Measurements from ENCODE around the gene KCNMA1.

Gene KCNMA1

GRCh38 chr10:76887223-76888010 is 750.2 kb downstream of the KCNMA1 start:
- no peak for DNase-seq (ENCODE audit: low spot score)

- no peak for DNase-seq (ENCODE audit: low spot score)
These were observed 751.8 kb downstream of the KCNMA1 start for GRCh38 chr10:76885816-76886215.

DNA sequence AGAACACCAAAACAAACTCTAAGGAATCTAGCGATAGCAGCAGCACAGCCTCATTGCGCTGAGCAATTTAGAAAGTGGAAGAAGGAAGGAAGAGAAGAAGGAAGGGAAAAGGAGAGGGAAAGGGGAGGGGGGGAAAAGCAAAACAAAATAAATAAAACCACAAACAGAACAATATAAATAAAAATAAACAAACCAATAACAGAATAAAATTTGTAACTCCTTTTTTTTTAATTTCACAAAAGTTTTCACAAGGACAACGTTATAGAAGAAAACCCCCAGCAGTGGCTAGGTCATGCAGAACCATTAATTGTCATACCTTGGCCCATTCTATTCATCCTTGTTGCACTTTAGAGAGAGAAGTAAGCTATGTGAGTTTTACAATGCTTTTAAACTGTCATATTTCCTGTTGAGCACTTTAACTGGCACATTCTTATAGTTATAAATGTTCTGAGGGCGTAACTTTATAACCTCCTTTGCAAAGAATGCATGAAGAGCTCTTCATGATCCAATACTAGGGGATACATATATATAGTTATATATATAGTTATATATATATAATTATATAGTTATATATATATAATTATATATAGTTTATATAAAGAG is 752.8 kb downstream of the KCNMA1 start:
- no peak for DNase-seq (ENCODE audit: low spot score)

DNA sequence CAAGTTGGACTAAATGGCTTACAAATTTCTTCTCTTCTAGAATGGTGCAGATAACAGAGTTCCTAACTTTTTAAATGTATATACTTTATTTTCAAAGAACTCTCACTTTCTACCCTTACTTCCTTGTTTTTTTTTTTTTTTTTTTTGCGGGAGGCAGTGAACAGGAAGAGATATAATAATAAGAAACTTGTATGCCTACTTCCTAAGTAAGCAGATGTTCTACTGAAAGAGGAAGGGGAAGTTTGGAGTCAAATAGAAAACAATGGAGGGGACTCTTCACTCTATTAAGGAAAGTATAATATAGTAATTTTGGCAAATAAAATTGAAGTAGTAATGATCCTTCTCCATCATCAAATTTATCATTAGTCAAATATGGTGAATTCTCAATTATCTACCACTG is 754.0 kb downstream of the KCNMA1 start:
- DNase-seq (ENCODE audit: low spot score) = no peak

DNA sequence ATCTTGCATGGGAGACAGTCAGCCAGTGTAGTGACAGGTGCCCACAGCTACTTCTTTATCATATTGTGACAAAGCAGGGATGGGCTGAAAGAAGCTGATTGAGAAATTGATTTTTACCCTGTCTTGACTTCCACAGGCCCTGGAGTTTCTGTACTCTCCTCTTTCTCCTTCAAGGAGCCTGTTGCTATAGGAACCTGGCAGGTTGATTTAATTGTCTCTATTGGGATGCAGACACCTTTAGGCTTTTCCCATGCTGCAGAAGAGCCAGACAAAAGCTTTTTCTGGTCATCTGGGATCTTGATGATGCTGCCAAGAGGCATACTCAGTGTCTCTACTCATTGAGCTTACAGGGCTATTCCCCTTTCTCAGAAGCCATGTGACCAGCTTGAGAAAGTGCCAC is 754.8 kb downstream of the KCNMA1 start:
- no peak for DNase-seq (ENCODE audit: low spot score)

GRCh38 chr10:76882245-76882644 is 755.4 kb downstream of the KCNMA1 start:
- DNase-seq (ENCODE audit: low spot score) = peak; percentile 36

GRCh38 chr10:76881477-76882220 is 756.0 kb downstream of the KCNMA1 start:
- no peak for DNase-seq (ENCODE audit: low spot score)

- DNase-seq (ENCODE audit: low spot score) = no peak
These were observed 756.7 kb downstream of the KCNMA1 start for GRCh38 chr10:76880931-76881330.

GRCh38 chr10:76879116-76879913 is 758.3 kb downstream of the KCNMA1 start:
- DNase-seq (ENCODE audit: low spot score) = no peak

DNA sequence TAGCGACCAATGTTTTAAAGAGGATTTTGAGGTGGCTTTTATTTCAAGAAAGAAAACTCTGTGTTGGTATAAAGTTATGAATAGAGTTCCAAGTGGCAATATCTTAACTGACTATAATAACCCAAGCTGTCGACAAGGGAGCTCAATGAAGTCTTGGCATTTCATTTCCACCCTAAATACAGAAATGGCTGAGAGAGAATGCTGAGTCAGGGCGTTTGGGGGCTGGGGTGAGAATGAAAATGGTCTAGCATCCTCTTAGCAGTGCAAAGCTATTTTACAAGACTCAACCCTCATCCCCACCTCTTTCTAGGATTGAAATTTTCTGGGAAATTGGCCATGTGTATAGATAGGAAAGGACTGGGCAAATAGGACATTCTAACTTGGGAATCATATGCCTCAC is 759.1 kb downstream of the KCNMA1 start:
- DNase-seq (ENCODE audit: low spot score) = no peak

DNA sequence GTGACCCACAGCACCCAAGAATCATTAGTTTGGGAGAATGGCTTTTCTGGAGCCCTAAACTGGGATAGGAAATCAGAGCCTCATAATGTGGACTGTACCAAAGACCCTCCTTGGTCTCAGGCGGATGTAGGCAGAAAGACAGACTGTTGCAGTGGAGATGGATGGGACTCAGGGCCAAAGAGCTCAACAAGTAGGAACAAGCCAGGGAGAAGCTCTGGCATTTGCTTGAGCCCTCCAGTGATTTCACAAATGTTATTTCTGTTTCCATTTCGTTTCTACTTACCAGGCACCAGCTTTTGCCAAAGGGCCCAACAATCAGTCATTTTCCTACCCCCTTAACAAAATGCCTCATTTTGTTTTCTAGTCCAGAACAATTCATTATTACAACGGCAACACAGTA is 762.7 kb downstream of the KCNMA1 start:
- DNase-seq (ENCODE audit: low spot score) = no peak

DNA sequence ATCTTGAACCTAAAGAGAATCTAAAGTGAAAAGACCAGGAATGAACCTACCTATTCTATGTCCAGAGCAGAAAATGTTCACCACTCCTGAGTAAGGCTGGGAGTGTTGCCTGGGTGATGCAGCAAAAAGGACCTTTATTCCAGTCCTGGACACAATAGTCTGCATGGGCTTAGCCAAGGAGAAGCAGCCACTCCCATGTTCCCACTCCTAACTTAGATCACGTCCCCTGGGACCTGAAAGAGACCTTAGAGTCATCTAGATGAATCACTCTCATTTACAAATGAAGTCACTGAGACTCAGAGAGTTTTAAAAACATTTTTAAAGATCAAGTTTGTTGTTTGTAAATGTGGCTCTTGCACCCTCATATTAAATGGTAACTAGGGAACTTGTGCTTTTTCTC is 763.4 kb downstream of the KCNMA1 start:
- no peak for DNase-seq (ENCODE audit: low spot score)

GRCh38 chr10:76871697-76872295 is 765.8 kb downstream of the KCNMA1 start:
- DNase-seq (ENCODE audit: low spot score) = no peak

DNA sequence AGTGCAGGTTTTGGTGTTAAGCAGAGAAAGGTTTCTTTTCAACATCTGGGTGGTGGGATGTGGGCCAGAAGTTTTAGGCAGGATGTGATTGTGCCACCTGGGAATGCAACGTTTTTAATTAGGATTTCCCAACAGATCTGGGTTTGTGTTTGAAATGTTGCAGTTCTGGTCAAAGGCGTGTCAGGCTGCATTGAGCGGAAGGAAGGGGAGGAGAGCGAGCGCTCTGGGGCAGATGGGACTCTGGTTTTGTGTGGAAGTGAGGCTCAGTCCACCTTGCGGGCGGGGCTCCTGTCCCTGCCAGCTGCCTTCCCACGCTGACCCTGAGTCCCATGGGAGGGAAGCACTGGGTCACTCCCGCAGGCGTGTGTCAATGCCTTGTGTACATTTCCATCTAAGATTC is 767.7 kb downstream of the KCNMA1 start:
- DNase-seq (ENCODE audit: low spot score) = no peak

DNA sequence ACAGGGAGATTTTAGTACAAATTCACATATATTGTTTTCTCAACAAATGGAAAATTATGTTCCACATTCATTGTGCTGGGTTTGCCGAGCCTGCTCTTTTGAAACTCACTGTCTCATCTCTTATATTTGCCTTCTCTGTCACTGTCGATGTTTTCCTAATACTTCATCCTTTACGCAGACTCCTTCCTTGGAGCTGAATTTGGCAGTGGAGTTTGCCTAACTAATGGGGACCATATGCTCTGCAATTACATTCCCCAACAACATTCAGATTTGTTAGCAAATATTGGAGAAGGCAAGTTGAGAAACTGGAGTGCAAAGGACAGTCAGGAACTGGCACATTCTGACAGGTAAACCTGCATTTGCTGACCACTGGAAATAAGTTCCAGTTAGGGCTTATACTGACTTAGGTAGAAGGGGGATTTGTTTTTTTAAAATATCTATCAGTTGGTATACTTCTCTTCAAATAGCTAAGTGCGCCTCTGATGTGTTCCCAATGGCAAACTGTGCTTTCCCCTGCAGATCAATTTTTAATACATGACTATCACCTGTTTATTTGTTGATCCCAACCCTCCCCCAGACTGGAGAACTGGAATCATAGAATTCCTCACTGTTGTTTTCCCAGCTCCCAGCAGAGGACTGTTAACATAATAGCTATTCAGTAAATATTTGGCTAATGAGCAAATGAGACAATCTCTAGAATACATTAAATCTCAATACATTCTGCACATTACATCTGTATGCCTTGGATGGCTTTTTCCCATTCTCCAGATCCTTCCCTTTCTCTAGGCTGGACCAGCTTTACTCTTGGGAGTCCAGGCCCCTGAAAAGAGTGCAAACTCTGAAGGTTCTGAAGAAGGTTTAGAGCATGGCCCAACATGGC is 769.3 kb downstream of the KCNMA1 start:
- DNase-seq (ENCODE audit: low spot score) = no peak

GRCh38 chr10:76866841-76867586 is 770.6 kb downstream of the KCNMA1 start:
- no peak for DNase-seq (ENCODE audit: low spot score)

- DNase-seq (ENCODE audit: low spot score) = no peak
These were observed 772.7 kb downstream of the KCNMA1 start for GRCh38 chr10:76864922-76865321.

DNA sequence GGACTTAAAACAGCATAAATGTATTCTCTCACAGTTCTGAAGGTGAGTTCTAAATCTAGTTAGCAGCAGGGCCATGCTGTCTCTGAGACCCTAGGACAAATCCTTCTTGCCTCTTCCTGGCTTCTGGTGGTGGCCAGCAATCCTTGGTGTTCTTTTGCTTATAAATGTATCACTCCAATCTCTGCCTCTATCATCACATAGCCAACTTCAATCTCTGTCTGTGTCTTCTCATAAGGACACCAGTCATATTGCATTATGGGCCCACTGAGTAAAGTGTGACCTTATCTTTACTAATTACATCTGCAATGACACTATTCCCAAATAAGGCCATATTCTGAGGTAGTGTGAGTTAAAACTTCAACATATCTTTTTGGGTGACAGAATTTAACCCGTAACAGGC is 778.9 kb downstream of the KCNMA1 start:
- no peak for DNase-seq (ENCODE audit: low spot score)

DNA sequence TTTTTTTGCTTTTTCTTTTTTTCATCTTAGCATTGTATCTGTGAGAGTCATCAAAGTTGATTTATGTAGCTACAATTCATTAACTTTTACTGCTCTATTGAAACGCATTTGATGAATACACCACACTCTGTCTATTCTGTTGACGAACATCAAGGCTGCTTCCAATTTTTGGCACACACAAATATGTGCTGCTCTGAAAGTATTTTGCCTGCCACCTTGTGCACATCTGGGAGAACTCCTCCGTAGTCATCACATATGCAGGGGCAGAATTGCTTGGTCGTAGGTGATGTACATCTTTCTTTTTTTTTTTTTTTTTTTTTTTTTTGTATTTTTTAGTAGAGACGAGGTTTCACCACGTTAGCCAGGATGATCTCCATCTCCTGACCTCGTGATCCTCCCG is 796.8 kb downstream of the KCNMA1 start:
- DNase-seq (ENCODE audit: low spot score) = no peak

DNA sequence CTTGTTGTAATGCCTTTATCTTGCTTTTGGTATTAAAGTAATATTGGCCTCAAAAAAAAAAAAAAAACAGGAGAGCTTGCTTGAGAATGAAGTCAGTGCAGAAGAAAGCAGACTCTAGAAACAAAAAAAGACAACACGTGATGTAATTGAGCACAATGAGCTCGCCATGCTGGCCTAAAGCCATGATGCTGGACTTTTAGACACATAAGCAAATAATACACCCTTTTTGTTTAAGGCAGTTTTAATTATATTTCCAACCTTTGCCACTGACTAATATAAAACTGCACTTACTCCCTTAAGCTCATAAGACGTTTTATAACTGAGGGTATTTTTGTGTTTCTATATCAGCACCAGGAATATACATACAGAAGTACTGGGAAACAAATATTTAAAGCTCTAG is 798.3 kb downstream of the KCNMA1 start:
- no peak for DNase-seq (ENCODE audit: low spot score)

Measured in germinal center (tissue), 1 donor.